H9 (cell line): ENCODE data around the gene COX7B. TPM values are rescaled to one million over a fixed set of nuclear protein-coding genes. Genes with fewer than 3 reads are reported as not detected.
"Not testable (repeated sequence)": the region's sequence is repeated elsewhere in the genome, so short reads cannot be mapped to it uniquely, and the experiment has no call there.

Source experiments
- DNase-seq: peaks from one replicate; pipeline ENCODE4 v3.0.0-alpha.2; 2017
- H2AFZ ChIP-seq: one replicate; pipeline ENCODE4 v1.6.1; 2013; ENCODE audit warnings: mild to moderate bottlenecking, low read length, control low read depth, moderate library complexity
- H2AK5ac ChIP-seq: 2 replicates; pipeline ENCODE4 v1.6.1; 2013; ENCODE audit warnings: low read length, control low read depth, mixed read lengths; ENCODE audit not compliant: insufficient read length
- H2BK120ac ChIP-seq: one replicate; pipeline ENCODE4 v1.6.1; 2013; ENCODE audit warnings: low read depth, mild to moderate bottlenecking, low read length, control low read depth, inconsistent platforms; ENCODE audit not compliant: poor library complexity, severe bottlenecking
- H2BK12ac ChIP-seq: 2 replicates; pipeline ENCODE4 v1.6.1; 2013; ENCODE audit warnings: low read length, control low read depth, mixed read lengths, low read depth; ENCODE audit not compliant: insufficient read length
- H2BK15ac ChIP-seq: 2 replicates; pipeline ENCODE4 v1.6.1; 2013; ENCODE audit warnings: low read depth, low read length, control low read depth
- H2BK20ac ChIP-seq: one replicate; pipeline ENCODE4 v1.6.1; 2013; ENCODE audit warnings: low read depth, mild to moderate bottlenecking, low read length, control low read depth, inconsistent platforms; ENCODE audit not compliant: poor library complexity, severe bottlenecking
- H2BK5ac ChIP-seq: 2 replicates; pipeline ENCODE4 v1.6.1; 2013; ENCODE audit warnings: low read length, control low read depth, mixed read lengths; ENCODE audit not compliant: insufficient read length
- H3K14ac ChIP-seq: 2 replicates; pipeline ENCODE4 v1.6.1; 2013; ENCODE audit warnings: low read length, control low read depth; ENCODE audit not compliant: insufficient read depth
- H3K18ac ChIP-seq: 2 replicates; pipeline ENCODE4 v1.6.1; 2013; ENCODE audit warnings: low read depth, mild to moderate bottlenecking, mixed read lengths, low read length, control low read depth; ENCODE audit not compliant: insufficient read length
- H3K23ac ChIP-seq: 2 replicates; pipeline ENCODE4 v1.6.1; 2013; ENCODE audit warnings: low read length, control low read depth, mixed read lengths, low read depth; ENCODE audit not compliant: insufficient read length
- H3K23me2 ChIP-seq: 2 replicates; pipeline ENCODE4 v1.6.1; 2013; ENCODE audit warnings: low read depth, mild to moderate bottlenecking, mixed read lengths, low read length, control low read depth; ENCODE audit not compliant: insufficient read length, poor library complexity, severe bottlenecking
- H3K27ac ChIP-seq: 2 replicates; pipeline ENCODE4 v1.5.1; 2013; ENCODE audit warnings: low read length, control low read depth, mixed read lengths, low read depth; ENCODE audit not compliant: insufficient read length
- H3K27me3 ChIP-seq: 2 replicates; pipeline ENCODE4 v1.6.1; 2013; ENCODE audit warnings: low read length, control low read depth, inconsistent platforms; ENCODE audit not compliant: insufficient read depth
- H3K4ac ChIP-seq: 2 replicates; pipeline ENCODE4 v1.6.1; 2013; ENCODE audit warnings: low read depth, mild to moderate bottlenecking, control low read depth, inconsistent platforms, low read length, moderate library complexity
- H3K4me1 ChIP-seq: 2 replicates; pipeline ENCODE4 v1.6.1; 2013; ENCODE audit warnings: low read length, control low read depth, inconsistent platforms; ENCODE audit not compliant: insufficient read depth
- H3K4me2 ChIP-seq: 2 replicates; pipeline ENCODE4 v1.6.1; 2013; ENCODE audit warnings: low read length, control low read depth, mixed read lengths; ENCODE audit not compliant: insufficient read length, insufficient read depth
- H3K56ac ChIP-seq: 2 replicates; pipeline ENCODE4 v1.6.1; 2013; ENCODE audit warnings: low read depth, mild to moderate bottlenecking, mixed read lengths, low read length, control low read depth; ENCODE audit not compliant: insufficient read length
- H3K79me1 ChIP-seq: 2 replicates; pipeline ENCODE4 v1.6.1; 2013; ENCODE audit warnings: low read depth, mild to moderate bottlenecking, moderate library complexity, low read length, control low read depth, inconsistent platforms; ENCODE audit not compliant: insufficient read depth, poor library complexity, severe bottlenecking
- H3K79me2 ChIP-seq: 2 replicates; pipeline ENCODE4 v1.6.1; 2013; ENCODE audit warnings: low read length, control low read depth, inconsistent platforms; ENCODE audit not compliant: insufficient read depth
- H3K9ac ChIP-seq: 2 replicates; pipeline ENCODE4 v1.6.1; 2013; ENCODE audit warnings: low read length, control low read depth, mixed read lengths; ENCODE audit not compliant: insufficient read length; ENCODE audit errors: extremely low read depth
- H3K9me3 ChIP-seq: one replicate; pipeline ENCODE4 v1.6.1; 2013; ENCODE audit warnings: low read depth, low read length, inconsistent platforms; ENCODE audit not compliant: control insufficient read depth
- H3T11ph ChIP-seq: one replicate; pipeline ENCODE4 v1.6.1; 2013; ENCODE audit warnings: mild to moderate bottlenecking, low read length, control low read depth, inconsistent platforms
- H4K20me1 ChIP-seq: one replicate; pipeline ENCODE4 v1.6.1; 2013; ENCODE audit not compliant: control insufficient read depth, insufficient read length, insufficient read depth
- H4K5ac ChIP-seq: 2 replicates; pipeline ENCODE4 v1.6.1; 2013; ENCODE audit warnings: low read depth, mild to moderate bottlenecking, mixed read lengths, low read length, control low read depth; ENCODE audit not compliant: insufficient read length
- H4K8ac ChIP-seq: replicated peaks from 2 replicates; pipeline ENCODE4 v1.6.1; 2013; ENCODE audit warnings: low read length, control low read depth, mixed read lengths, low read depth; ENCODE audit not compliant: insufficient read length
- H4K91ac ChIP-seq: 2 replicates; pipeline ENCODE4 v1.6.1; 2013; ENCODE audit warnings: low read depth, mild to moderate bottlenecking, moderate library complexity, mixed read lengths, low read length, control low read depth; ENCODE audit not compliant: insufficient read length
- H3K27ac Mint-ChIP-seq, 3 experiments: 2 replicates in 2 of 3; 3 replicates in 1 of 3; pipeline ENCODE4 v1.8.0; 2020 to 2021; ENCODE audit warnings: mixed read lengths in 3 of 3, mild to moderate bottlenecking in 1 of 3, moderate library complexity in 1 of 3
- H3K27me3 Mint-ChIP-seq: 2 replicates; pipeline ENCODE4 v1.8.0; 2021; ENCODE audit warnings: low read depth, mild to moderate bottlenecking, moderate library complexity, mixed read lengths
- H3K36me3 Mint-ChIP-seq, 3 experiments: 2 replicates in 2 of 3; 3 replicates in 1 of 3; pipeline ENCODE4 v1.8.0; 2020 to 2021; ENCODE audit warnings: low read depth in 3 of 3, mixed read lengths in 3 of 3; ENCODE audit not compliant: insufficient read depth in 1 of 3
- H3K4me1 Mint-ChIP-seq, 2 experiments: 2 replicates each; pipeline ENCODE4 v1.8.0; 2020; ENCODE audit warnings: mixed read lengths in 2 of 2
- H3K4me3 Mint-ChIP-seq, 2 experiments: 2 replicates in 1 of 2; 3 replicates in 1 of 2; pipeline ENCODE4 v1.8.0; 2020 to 2021; ENCODE audit warnings: mild to moderate bottlenecking in 2 of 2, mixed read lengths in 2 of 2, moderate library complexity in 1 of 2
- H3K9me3 Mint-ChIP-seq, 2 experiments: 2 replicates in 1 of 2; 3 replicates in 1 of 2; pipeline ENCODE4 v1.8.0; 2020; ENCODE audit warnings: mild to moderate bottlenecking in 2 of 2, mixed read lengths in 2 of 2, moderate library complexity in 1 of 2
- WGBS: extraction: QIAGEN DNeasy Blood & Tissue Kit; methylation state at CpG from one replicate; pipeline ENCODE4 v1.1.7; 2013; ENCODE audit warnings: missing lambda C conversion rate, low lambda C conversion rate, mixed read lengths; ENCODE audit not compliant: insufficient read length; ENCODE audit errors: extremely low coverage; 5-methylcytosine and 5-hydroxymethylcytosine counted together
- total RNA-seq: library from RNA; stranded (reverse); gene quantifications from 2 replicates; pipeline ENCODE4 v1.2.1, GENCODE V29; 2021
- TF ChIP-seq, protein P1 (sequence below): fragments of 200-600 bp; sonication (generic); conservative IDR thresholded peaks from 3 replicates; pipeline ENCODE4 v1.8.0; 2021; ENCODE audit warnings: antibody characterized with exemption, mild to moderate bottlenecking

COX7B gene
- total RNA-seq, 1 experiment from 2014 or later = 253 TPM

DNA sequence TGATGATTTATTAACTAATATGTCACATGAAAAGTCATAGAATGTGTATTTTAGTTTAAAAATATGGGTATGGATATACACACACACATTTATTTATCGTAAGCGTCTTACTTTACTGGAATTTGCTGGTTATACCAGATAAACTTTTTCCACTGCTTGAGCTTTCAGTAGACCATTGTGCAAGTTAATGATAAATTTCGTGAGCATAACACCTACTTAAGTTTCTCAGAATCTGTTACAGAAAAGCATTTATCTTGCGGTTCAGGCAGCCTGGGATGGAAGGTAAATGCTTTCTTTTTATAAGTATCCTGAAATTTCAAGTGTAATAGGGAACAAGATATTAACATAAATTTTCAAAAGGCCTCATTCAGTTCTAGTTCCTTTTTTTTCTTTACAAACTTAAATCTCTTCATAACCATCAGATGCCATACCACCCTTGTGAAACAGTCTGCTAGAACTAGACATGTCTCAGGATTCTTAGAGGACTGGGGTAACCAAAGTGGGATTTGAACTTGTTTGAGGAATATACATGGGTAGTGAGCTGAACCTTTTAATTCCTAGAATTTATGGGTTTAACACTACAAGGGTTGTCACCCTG lies 38.9 kb downstream of the COX7B start:
- Histone ChIP-seq H3K9me3 (peaks cover 22% of the 10 kb centered on the region), H2BK15ac (no peak overlapping the region), H3K4ac (no peak overlapping the region), H3K23me2 (no peaks in the 10 kb centered on the region), H2BK5ac (no peak overlapping the region), H4K91ac (no peak overlapping the region), H2BK120ac (no peak overlapping the region), H4K20me1 (no peaks in the 10 kb centered on the region), H3K4me1 (no peaks in the 10 kb centered on the region), H3K9ac (no peak overlapping the region), H3K79me1 (no peaks in the 10 kb centered on the region), H3T11ph (no peak overlapping the region), H3K79me2 (no peaks in the 10 kb centered on the region), H3K23ac (no peak overlapping the region), H3K4me2 (no peak overlapping the region), H4K8ac (no peak overlapping the region), H3K27me3 (no peaks in the 10 kb centered on the region), H2BK12ac (no peak overlapping the region), H3K27ac (no peak overlapping the region), H3K18ac (no peak overlapping the region), H2AK5ac (no peak overlapping the region), H3K14ac (no peak overlapping the region), H3K56ac (no peak overlapping the region), H2AFZ (no peak overlapping the region), H2BK20ac (no peak overlapping the region), H4K5ac (no peak overlapping the region)
- H3K4me1 Mint-ChIP-seq = no peaks in the 10 kb centered on the region
- no peak for DNase-seq
- H3K4me3 Mint-ChIP-seq = no peak overlapping the region
- no peak overlapping the region for H3K27ac Mint-ChIP-seq
- H3K9me3 Mint-ChIP-seq = peaks cover 31 to 44% of the 10 kb centered on the region in 2 experiments
- no CpG with 5 or more reads among the region's 4 CpGs for WGBS
- no peaks in the 10 kb centered on the region for H3K27me3 Mint-ChIP-seq
- TF ChIP-seq, protein P1, sequence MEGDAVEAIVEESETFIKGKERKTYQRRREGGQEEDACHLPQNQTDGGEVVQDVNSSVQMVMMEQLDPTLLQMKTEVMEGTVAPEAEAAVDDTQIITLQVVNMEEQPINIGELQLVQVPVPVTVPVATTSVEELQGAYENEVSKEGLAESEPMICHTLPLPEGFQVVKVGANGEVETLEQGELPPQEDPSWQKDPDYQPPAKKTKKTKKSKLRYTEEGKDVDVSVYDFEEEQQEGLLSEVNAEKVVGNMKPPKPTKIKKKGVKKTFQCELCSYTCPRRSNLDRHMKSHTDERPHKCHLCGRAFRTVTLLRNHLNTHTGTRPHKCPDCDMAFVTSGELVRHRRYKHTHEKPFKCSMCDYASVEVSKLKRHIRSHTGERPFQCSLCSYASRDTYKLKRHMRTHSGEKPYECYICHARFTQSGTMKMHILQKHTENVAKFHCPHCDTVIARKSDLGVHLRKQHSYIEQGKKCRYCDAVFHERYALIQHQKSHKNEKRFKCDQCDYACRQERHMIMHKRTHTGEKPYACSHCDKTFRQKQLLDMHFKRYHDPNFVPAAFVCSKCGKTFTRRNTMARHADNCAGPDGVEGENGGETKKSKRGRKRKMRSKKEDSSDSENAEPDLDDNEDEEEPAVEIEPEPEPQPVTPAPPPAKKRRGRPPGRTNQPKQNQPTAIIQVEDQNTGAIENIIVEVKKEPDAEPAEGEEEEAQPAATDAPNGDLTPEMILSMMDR = no peak
- H3K36me3 Mint-ChIP-seq = no peaks in the 10 kb centered on the region

- not testable (repeated sequence) for H3T11ph ChIP-seq, H2AFZ ChIP-seq, H3K4me1 Mint-ChIP-seq, H3K36me3 Mint-ChIP-seq, H3K18ac ChIP-seq, H3K4ac ChIP-seq, H2BK120ac ChIP-seq, H3K4me1 ChIP-seq, H2BK12ac ChIP-seq, H4K91ac ChIP-seq, H2BK20ac ChIP-seq, H3K27ac Mint-ChIP-seq, H4K8ac ChIP-seq, H4K20me1 ChIP-seq, H3K27me3 ChIP-seq, H3K79me1 ChIP-seq, H3K27ac ChIP-seq, H2BK15ac ChIP-seq, H3K9ac ChIP-seq, H3K9me3 ChIP-seq, H2BK5ac ChIP-seq, H3K23ac ChIP-seq, DNase-seq, H3K23me2 ChIP-seq, H3K14ac ChIP-seq, H2AK5ac ChIP-seq, H4K5ac ChIP-seq, H3K56ac ChIP-seq, H3K4me3 Mint-ChIP-seq, H3K4me2 ChIP-seq, H3K79me2 ChIP-seq, H3K27me3 Mint-ChIP-seq
- WGBS = no CpG with 5 or more reads among the region's 6 CpGs
- H3K9me3 Mint-ChIP-seq = peaks cover 26 to 43% of the 10 kb centered on the region in 2 experiments
These were observed 45.8 kb downstream of the COX7B start for GRCh38 chrX:77945031-77945430.
